ENCODE measurements around the gene ERMP1.

ERMP1 gene

DNA sequence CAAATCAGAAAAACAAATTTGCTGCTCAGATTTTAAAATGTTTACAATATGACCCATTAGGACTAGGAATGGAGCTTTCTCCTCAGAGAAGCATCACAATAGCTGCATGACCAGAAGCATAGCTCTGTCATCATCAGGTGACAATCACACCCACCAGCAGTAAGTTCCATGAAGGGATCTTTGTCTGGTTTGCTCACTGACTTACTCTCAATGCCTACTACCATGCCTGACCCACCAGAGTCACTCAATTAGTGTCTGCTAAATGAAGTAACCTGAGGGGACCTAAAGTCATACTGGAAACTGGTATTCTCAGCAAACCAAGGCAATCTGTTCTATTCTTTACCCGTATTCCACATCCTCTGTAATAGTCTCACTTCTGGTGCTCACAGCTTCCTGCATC lies 7.7 kb downstream of the ERMP1 start:
- Histone ChIP-seq H2BK15ac (ENCODE audit: low read depth, poor library complexity, severe bottlenecking) (no peak overlapping the region), H2AFZ (ENCODE audit: low read depth, low read length) (no peak overlapping the region), H3K4ac (ENCODE audit: low read depth in 1 of 2, low read length in 2 of 2) (no peak overlapping the region), H4K8ac (ENCODE audit: low read length) (no peak overlapping the region), H3K27me3 (ENCODE audit: control insufficient read depth in 1 of 2, insufficient read depth in 1 of 2, low read length in 2 of 2) (no peaks in the 10 kb centered on the region), H2BK120ac (ENCODE audit: low read depth, low read length) (no peak overlapping the region), H3K4me1 (ENCODE audit: control insufficient read depth, insufficient read depth, low read depth, low read length) (no peaks in the 10 kb centered on the region), H3K4me2 (ENCODE audit: low read length, poor library complexity, severe bottlenecking) (no peak overlapping the region), H3K14ac (ENCODE audit: low read length in 2 of 2) (no peak overlapping the region), H2BK5ac (ENCODE audit: low read depth, low read length, poor library complexity, severe bottlenecking) (no peak overlapping the region), H3K18ac (ENCODE audit: low read depth in 1 of 2, low read length in 2 of 2) (no peak overlapping the region), H3K36me3 (ENCODE audit: control insufficient read depth in 1 of 2, insufficient read depth in 2 of 2, low read depth in 1 of 2, low read length in 2 of 2) (peaks cover 12 to 20% of the 10 kb centered on the region in 2 experiments), H4K91ac (ENCODE audit: low read length) (no peak overlapping the region), H3K23ac (ENCODE audit: low read length in 2 of 2) (no peak overlapping the region), H2AK5ac (ENCODE audit: low read length, severe bottlenecking) (no peak overlapping the region), H3K9ac (ENCODE audit: low read length) (no peak overlapping the region), H3K4me3 (ENCODE audit: insufficient read depth in 1 of 2, low read depth in 1 of 2, low read length in 2 of 2) (no peak overlapping the region), H3K9me3 (ENCODE audit: control insufficient read depth, low read length) (no peaks in the 10 kb centered on the region), H3K27ac (ENCODE audit: low read length, poor library complexity, severe bottlenecking) (no peak overlapping the region), H2BK12ac (ENCODE audit: low read length in 2 of 2) (no peak overlapping the region), H3K79me1 (replicated peaks; ENCODE audit: low read length, poor library complexity, severe bottlenecking) (peaks cover 15% of the 10 kb centered on the region)
- 92% methylated on average over 1 of the region's 1 CpG for WGBS
- no peak for DNase-seq

DNA sequence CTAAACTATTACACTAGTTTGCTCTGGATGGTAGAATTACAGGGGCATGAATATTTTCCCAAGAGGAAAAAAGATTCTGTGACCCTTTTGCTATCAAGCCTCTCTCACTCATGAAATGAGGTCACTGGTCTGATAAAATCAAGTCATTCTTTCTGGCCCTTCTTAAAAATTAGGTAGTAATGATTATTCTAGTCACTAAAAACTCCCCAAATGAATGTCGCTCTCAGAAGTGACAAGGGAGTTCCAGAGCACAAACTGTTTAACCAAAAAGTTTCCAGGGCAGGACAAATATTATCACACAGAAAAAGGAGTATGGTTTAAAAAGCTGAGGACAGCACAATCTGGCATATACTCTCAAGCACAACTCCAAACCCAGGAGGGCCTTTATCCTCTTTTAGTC lies 12.5 kb downstream of the ERMP1 start:
- Histone ChIP-seq H2BK15ac (ENCODE audit: low read depth, poor library complexity, severe bottlenecking) (no peak overlapping the region), H4K8ac (ENCODE audit: low read length) (no peak overlapping the region), H3K18ac (ENCODE audit: low read depth in 1 of 2, low read length in 2 of 2) (no peak overlapping the region), H3K4ac (ENCODE audit: low read depth in 1 of 2, low read length in 2 of 2) (no peak overlapping the region), H4K91ac (ENCODE audit: low read length) (no peak overlapping the region), H3K9ac (ENCODE audit: low read length) (no peak overlapping the region), H3K4me2 (ENCODE audit: low read length, poor library complexity, severe bottlenecking) (no peak overlapping the region), H3K79me1 (replicated peaks; ENCODE audit: low read length, poor library complexity, severe bottlenecking) (peaks cover 11% of the 10 kb centered on the region), H3K4me1 (ENCODE audit: control insufficient read depth, insufficient read depth, low read depth, low read length) (no peaks in the 10 kb centered on the region), H3K23ac (ENCODE audit: low read length in 2 of 2) (no peak overlapping the region), H3K9me3 (ENCODE audit: control insufficient read depth, low read length) (no peaks in the 10 kb centered on the region), H2AFZ (ENCODE audit: low read depth, low read length) (no peak overlapping the region), H3K27ac (ENCODE audit: low read length, poor library complexity, severe bottlenecking) (no peak overlapping the region), H2BK120ac (ENCODE audit: low read depth, low read length) (no peak overlapping the region), H3K36me3 (ENCODE audit: control insufficient read depth in 1 of 2, insufficient read depth in 2 of 2, low read depth in 1 of 2, low read length in 2 of 2) (peaks cover 12 to 18% of the 10 kb centered on the region in 2 experiments), H3K4me3 (ENCODE audit: insufficient read depth in 1 of 2, low read depth in 1 of 2, low read length in 2 of 2) (no peak overlapping the region), H2AK5ac (ENCODE audit: low read length, severe bottlenecking) (no peak overlapping the region), H3K14ac (ENCODE audit: low read length in 2 of 2) (no peak overlapping the region), H2BK12ac (ENCODE audit: low read length in 2 of 2) (no peak overlapping the region), H2BK5ac (ENCODE audit: low read depth, low read length, poor library complexity, severe bottlenecking) (no peak overlapping the region), H3K27me3 (ENCODE audit: control insufficient read depth in 1 of 2, insufficient read depth in 1 of 2, low read length in 2 of 2) (no peaks in the 10 kb centered on the region)
- no peak for DNase-seq
- 100% methylated on average over 1 of the region's 1 CpG for whole genome bisulfite sequencing

DNA sequence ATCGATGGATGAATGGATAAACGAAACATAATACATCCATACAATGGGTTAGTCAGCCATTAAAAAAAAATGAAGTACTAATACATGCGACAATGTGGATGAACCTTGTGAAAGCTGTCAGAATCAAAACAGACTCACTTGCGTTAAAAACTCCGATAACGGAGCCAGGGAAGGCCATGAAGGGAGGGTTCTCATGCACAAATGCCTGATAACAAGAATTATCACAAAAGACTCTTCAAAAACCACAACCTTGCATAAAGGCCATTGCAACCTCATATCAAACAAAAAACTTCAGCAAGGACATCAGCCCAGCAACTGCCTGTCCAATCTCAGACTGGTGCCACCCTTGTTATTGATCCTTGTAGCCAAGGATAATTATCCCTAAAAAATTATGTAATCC lies 13.7 kb downstream of the ERMP1 start:
- H3K4me3 ChIP-seq (ENCODE audit: insufficient read depth in 1 of 2, low read depth in 1 of 2, low read length in 2 of 2), result no peak overlapping the region
- H3K4me2 ChIP-seq (ENCODE audit: low read length, poor library complexity, severe bottlenecking), result no peak overlapping the region
- H3K27ac ChIP-seq (ENCODE audit: low read length, poor library complexity, severe bottlenecking), result no peak overlapping the region
- H3K36me3 ChIP-seq (ENCODE audit: control insufficient read depth in 1 of 2, insufficient read depth in 2 of 2, low read depth in 1 of 2, low read length in 2 of 2), result peaks cover 12 to 17% of the 10 kb centered on the region in 2 experiments
- no peak overlapping the region for H2BK5ac ChIP-seq (ENCODE audit: low read depth, low read length, poor library complexity, severe bottlenecking)
- H3K18ac ChIP-seq (ENCODE audit: low read depth in 1 of 2, low read length in 2 of 2), result no peak overlapping the region
- no peak overlapping the region for H2BK15ac ChIP-seq (ENCODE audit: low read depth, poor library complexity, severe bottlenecking)
- no peak overlapping the region for H3K9ac ChIP-seq (ENCODE audit: low read length)
- no peak overlapping the region for H2BK12ac ChIP-seq (ENCODE audit: low read length in 2 of 2)
- H4K8ac ChIP-seq (ENCODE audit: low read length), result no peak overlapping the region
- no peak overlapping the region for H4K91ac ChIP-seq (ENCODE audit: low read length)
- WGBS, result 98% methylated on average over 6 of the region's 6 CpGs
- H3K79me1 ChIP-seq (replicated peaks; ENCODE audit: low read length, poor library complexity, severe bottlenecking), result peaks cover 11% of the 10 kb centered on the region
- no peak overlapping the region for H3K23ac ChIP-seq (ENCODE audit: low read length in 2 of 2)
- H3K14ac ChIP-seq (ENCODE audit: low read length in 2 of 2), result no peak overlapping the region
- H2AFZ ChIP-seq (ENCODE audit: low read depth, low read length), result no peak overlapping the region
- H3K27me3 ChIP-seq (ENCODE audit: control insufficient read depth in 1 of 2, insufficient read depth in 1 of 2, low read length in 2 of 2), result no peaks in the 10 kb centered on the region
- no peak for DNase-seq
- H3K4ac ChIP-seq (ENCODE audit: low read depth in 1 of 2, low read length in 2 of 2), result no peak overlapping the region
- no peak overlapping the region for H2BK120ac ChIP-seq (ENCODE audit: low read depth, low read length)
- no peak overlapping the region for H2AK5ac ChIP-seq (ENCODE audit: low read length, severe bottlenecking)
- no peaks in the 10 kb centered on the region for H3K4me1 ChIP-seq (ENCODE audit: control insufficient read depth, insufficient read depth, low read depth, low read length)
- H3K9me3 ChIP-seq (ENCODE audit: control insufficient read depth, low read length), result no peaks in the 10 kb centered on the region

DNA sequence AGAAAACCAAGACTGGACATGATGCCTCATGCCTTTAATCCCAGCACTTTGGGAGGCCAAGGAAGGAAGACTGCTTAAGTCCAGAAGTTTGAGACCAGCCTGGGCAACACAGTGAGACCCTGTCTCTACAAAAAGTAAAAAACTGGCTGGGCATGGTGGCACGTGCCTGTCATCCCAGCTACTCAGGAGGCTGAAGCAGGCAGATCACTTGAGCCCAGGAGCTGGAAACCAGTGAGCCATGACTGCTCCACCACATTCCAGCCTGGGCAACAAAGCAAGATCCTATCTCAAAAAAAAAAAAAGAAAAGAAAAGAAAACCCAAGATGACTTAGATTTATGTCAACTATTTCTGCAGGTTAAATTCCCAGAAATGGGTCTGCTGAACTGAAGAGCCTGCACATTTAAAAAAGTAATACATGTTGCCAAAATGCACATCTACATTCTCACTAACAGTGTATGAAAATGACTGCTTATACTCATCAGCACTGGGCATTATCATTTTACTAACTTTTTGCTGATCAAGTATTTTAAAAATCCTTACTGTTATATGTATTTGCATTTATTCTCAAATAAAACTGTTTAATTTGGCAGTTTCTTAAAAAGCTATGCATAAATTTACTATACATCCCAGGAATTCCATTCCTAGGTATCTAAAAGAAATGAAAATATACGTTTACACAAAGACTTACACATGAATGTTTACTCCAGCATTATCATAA lies 14.3 kb downstream of the ERMP1 start:
- 78% methylated on average over 2 of the region's 2 CpGs for WGBS
- Histone ChIP-seq H3K4me3 (ENCODE audit: insufficient read depth in 1 of 2, low read depth in 1 of 2, low read length in 2 of 2) (no peak overlapping the region), H3K4me2 (ENCODE audit: low read length, poor library complexity, severe bottlenecking) (no peak overlapping the region)

More for the DNA sequence above, 14.3 kb downstream of the ERMP1 start:
- Histone ChIP-seq H3K79me1 (replicated peaks; ENCODE audit: low read length, poor library complexity, severe bottlenecking) (peaks cover 11% of the 10 kb centered on the region), H3K27me3 (ENCODE audit: control insufficient read depth in 1 of 2, insufficient read depth in 1 of 2, low read length in 2 of 2) (no peaks in the 10 kb centered on the region), H2BK12ac (ENCODE audit: low read length in 2 of 2) (no peak overlapping the region), H3K4ac (ENCODE audit: low read depth in 1 of 2, low read length in 2 of 2) (no peak overlapping the region), H3K18ac (ENCODE audit: low read depth in 1 of 2, low read length in 2 of 2) (no peak overlapping the region), H3K23ac (ENCODE audit: low read length in 2 of 2) (no peak overlapping the region), H3K36me3 (ENCODE audit: control insufficient read depth in 1 of 2, insufficient read depth in 2 of 2, low read depth in 1 of 2, low read length in 2 of 2) (peaks cover 8 to 14% of the 10 kb centered on the region in 2 experiments), H3K9me3 (ENCODE audit: control insufficient read depth, low read length) (no peaks in the 10 kb centered on the region), H2AK5ac (ENCODE audit: low read length, severe bottlenecking) (no peak overlapping the region), H4K91ac (ENCODE audit: low read length) (no peak overlapping the region), H2BK15ac (ENCODE audit: low read depth, poor library complexity, severe bottlenecking) (no peak overlapping the region), H2BK120ac (ENCODE audit: low read depth, low read length) (no peak overlapping the region), H2BK5ac (ENCODE audit: low read depth, low read length, poor library complexity, severe bottlenecking) (no peak overlapping the region), H3K9ac (ENCODE audit: low read length) (no peak overlapping the region), H4K8ac (ENCODE audit: low read length) (no peak overlapping the region), H3K14ac (ENCODE audit: low read length in 2 of 2) (no peak overlapping the region), H2AFZ (ENCODE audit: low read depth, low read length) (no peak overlapping the region), H3K4me1 (ENCODE audit: control insufficient read depth, insufficient read depth, low read depth, low read length) (no peaks in the 10 kb centered on the region), H3K27ac (ENCODE audit: low read length, poor library complexity, severe bottlenecking) (no peak overlapping the region)
- no peak for DNase-seq

All from mesenchymal stem cell (in vitro differentiated cells and primary cell).